Activated CD8-positive, alpha-beta memory T cell treated with anti-CD3 and anti-CD28 coated beads for 24 hours (primary cell): Measurements from ENCODE around the gene VPREB3.

ENCODE experiments used
- DNase-seq: peaks from one replicate; pipeline ENCODE4 v3.0.0-alpha.2; 2020

The VPREB3 gene

GRCh38 chr22:23722724-23723123, 31.5 kb downstream of the VPREB3 start:
- no peak for DNase-seq

- DNase-seq = no peak
These were observed 32.1 kb downstream of the VPREB3 start for GRCh38 chr22:23722160-23722559.

GRCh38 chr22:23720855-23721254, 33.4 kb downstream of the VPREB3 start:
- no peak for DNase-seq

- DNase-seq = no peak
These were observed 35.7 kb downstream of the VPREB3 start for GRCh38 chr22:23718371-23719165.

GRCh38 chr22:23716811-23717801, 37.1 kb downstream of the VPREB3 start:
- peak; percentile 94 for DNase-seq

- no peak for DNase-seq
These were observed 38.3 kb downstream of the VPREB3 start for GRCh38 chr22:23715806-23716375.

- no peak for DNase-seq
These were observed 39.3 kb downstream of the VPREB3 start for GRCh38 chr22:23714596-23715578.

GRCh38 chr22:23713696-23714595, 40.3 kb downstream of the VPREB3 start:
- no peak for DNase-seq

GRCh38 chr22:23712256-23712655, 42.0 kb downstream of the VPREB3 start:
- DNase-seq = no peak

- DNase-seq = no peak
These were observed 45.1 kb downstream of the VPREB3 start for GRCh38 chr22:23709107-23709506.

GRCh38 chr22:23708270-23708669, 46.0 kb downstream of the VPREB3 start:
- DNase-seq = no peak

- DNase-seq = no peak
These were observed 48.9 kb downstream of the VPREB3 start for GRCh38 chr22:23705358-23705757.

GRCh38 chr22:23704829-23705228, 49.4 kb downstream of the VPREB3 start:
- DNase-seq = no peak

GRCh38 chr22:23704062-23704461, 50.2 kb downstream of the VPREB3 start:
- no peak for DNase-seq
